Measurements from ENCODE around the gene APBB2.

APBB2 gene

GRCh38 chr4:41185614-41186592 lies 28.4 kb downstream of the APBB2 start:
- DNase-seq = no peak

- no peak for DNase-seq
Observed at GRCh38 chr4:41184009-41184408, 30.3 kb downstream of the APBB2 start.

GRCh38 chr4:41183021-41183553 lies 31.3 kb downstream of the APBB2 start:
- no peak for DNase-seq

GRCh38 chr4:41181037-41181436 lies 33.3 kb downstream of the APBB2 start:
- no peak for DNase-seq

GRCh38 chr4:41179498-41180195 lies 34.7 kb downstream of the APBB2 start:
- DNase-seq = no peak

- DNase-seq = no peak
Observed at GRCh38 chr4:41178372-41179370, 35.7 kb downstream of the APBB2 start.

GRCh38 chr4:41177016-41177415 lies 37.3 kb downstream of the APBB2 start:
- DNase-seq = no peak

GRCh38 chr4:41176340-41176739 lies 38.0 kb downstream of the APBB2 start:
- DNase-seq = no peak

GRCh38 chr4:41175794-41176193 lies 38.5 kb downstream of the APBB2 start:
- DNase-seq = no peak

GRCh38 chr4:41174444-41174843 lies 39.9 kb downstream of the APBB2 start:
- DNase-seq = no peak

- no peak for DNase-seq
Observed at GRCh38 chr4:41172786-41173185, 41.6 kb downstream of the APBB2 start.

GRCh38 chr4:41169256-41169800 lies 45.0 kb downstream of the APBB2 start:
- peak; percentile 73 to 95 for DNase-seq

GRCh38 chr4:41167191-41167590 lies 47.2 kb downstream of the APBB2 start:
- no peak for DNase-seq

GRCh38 chr4:41164405-41164804 lies 49.9 kb downstream of the APBB2 start:
- DNase-seq = no peak

- no peak for DNase-seq
Observed at GRCh38 chr4:41161355-41161754, 53.0 kb downstream of the APBB2 start.

GRCh38 chr4:41160856-41161255 lies 53.5 kb downstream of the APBB2 start:
- DNase-seq = no peak

- no peak for DNase-seq
Observed at GRCh38 chr4:41160012-41160789, 54.1 kb downstream of the APBB2 start.

GRCh38 chr4:41158756-41159155 lies 55.6 kb downstream of the APBB2 start:
- no peak for DNase-seq

GRCh38 chr4:41158274-41158673 lies 56.1 kb downstream of the APBB2 start:
- DNase-seq = no peak

- peak in 1 of 2 experiments; percentile 56 for DNase-seq
Observed at GRCh38 chr4:41157009-41157408, 57.3 kb downstream of the APBB2 start.

GRCh38 chr4:41156574-41156973 lies 57.8 kb downstream of the APBB2 start:
- no peak for DNase-seq
